ENCODE results near the gene CNTN4.

Gene CNTN4

GRCh38 chr3:2274526-2274925, 175.9 kb downstream of the CNTN4 start:
- no peak for DNase-seq

GRCh38 chr3:2283818-2284217, 185.2 kb downstream of the CNTN4 start:
- no peak for DNase-seq

- DNase-seq: no peak
Observed at GRCh38 chr3:2300938-2301337, 202.3 kb downstream of the CNTN4 start.

GRCh38 chr3:2301361-2301760, 202.7 kb downstream of the CNTN4 start:
- no peak for DNase-seq

GRCh38 chr3:2303566-2303965, 204.9 kb downstream of the CNTN4 start:
- DNase-seq: no peak

GRCh38 chr3:2311022-2311421, 212.4 kb downstream of the CNTN4 start:
- DNase-seq: no peak

- no peak for DNase-seq
Observed at GRCh38 chr3:2317521-2317920, 218.9 kb downstream of the CNTN4 start.

- DNase-seq: no peak
Observed at GRCh38 chr3:2334921-2335320, 236.3 kb downstream of the CNTN4 start.

- DNase-seq: no peak
Observed at GRCh38 chr3:2343031-2343682, 244.5 kb downstream of the CNTN4 start.

- DNase-seq: no peak
Observed at GRCh38 chr3:2352134-2352762, 253.6 kb downstream of the CNTN4 start.

- no peak for DNase-seq
Observed at GRCh38 chr3:2354702-2355101, 256.0 kb downstream of the CNTN4 start.

- DNase-seq: no peak
Observed at GRCh38 chr3:2356298-2356950, 257.8 kb downstream of the CNTN4 start.

GRCh38 chr3:2360815-2361214, 262.1 kb downstream of the CNTN4 start:
- DNase-seq: no peak

GRCh38 chr3:2362122-2362521, 263.5 kb downstream of the CNTN4 start:
- no peak for DNase-seq

- no peak for DNase-seq
Observed at GRCh38 chr3:2363854-2364253, 265.2 kb downstream of the CNTN4 start.

- no peak for DNase-seq
Observed at GRCh38 chr3:2370317-2370716, 271.7 kb downstream of the CNTN4 start.

GRCh38 chr3:2372306-2372705, 273.6 kb downstream of the CNTN4 start:
- no peak for DNase-seq

GRCh38 chr3:2375376-2375775, 276.7 kb downstream of the CNTN4 start:
- DNase-seq: no peak

GRCh38 chr3:2377281-2377680, 278.6 kb downstream of the CNTN4 start:
- no peak for DNase-seq

- no peak for DNase-seq
Observed at GRCh38 chr3:2390926-2391532, 292.4 kb downstream of the CNTN4 start.

- no peak for DNase-seq
Observed at GRCh38 chr3:2391896-2392295, 293.2 kb downstream of the CNTN4 start.

GRCh38 chr3:2392981-2393380, 294.3 kb downstream of the CNTN4 start:
- no peak for DNase-seq

GRCh38 chr3:2415083-2415482, 316.4 kb downstream of the CNTN4 start:
- no peak for DNase-seq

GRCh38 chr3:2420919-2421318, 322.3 kb downstream of the CNTN4 start:
- DNase-seq: no peak
